ENCODE measurements around the gene GP9.

DNA sequence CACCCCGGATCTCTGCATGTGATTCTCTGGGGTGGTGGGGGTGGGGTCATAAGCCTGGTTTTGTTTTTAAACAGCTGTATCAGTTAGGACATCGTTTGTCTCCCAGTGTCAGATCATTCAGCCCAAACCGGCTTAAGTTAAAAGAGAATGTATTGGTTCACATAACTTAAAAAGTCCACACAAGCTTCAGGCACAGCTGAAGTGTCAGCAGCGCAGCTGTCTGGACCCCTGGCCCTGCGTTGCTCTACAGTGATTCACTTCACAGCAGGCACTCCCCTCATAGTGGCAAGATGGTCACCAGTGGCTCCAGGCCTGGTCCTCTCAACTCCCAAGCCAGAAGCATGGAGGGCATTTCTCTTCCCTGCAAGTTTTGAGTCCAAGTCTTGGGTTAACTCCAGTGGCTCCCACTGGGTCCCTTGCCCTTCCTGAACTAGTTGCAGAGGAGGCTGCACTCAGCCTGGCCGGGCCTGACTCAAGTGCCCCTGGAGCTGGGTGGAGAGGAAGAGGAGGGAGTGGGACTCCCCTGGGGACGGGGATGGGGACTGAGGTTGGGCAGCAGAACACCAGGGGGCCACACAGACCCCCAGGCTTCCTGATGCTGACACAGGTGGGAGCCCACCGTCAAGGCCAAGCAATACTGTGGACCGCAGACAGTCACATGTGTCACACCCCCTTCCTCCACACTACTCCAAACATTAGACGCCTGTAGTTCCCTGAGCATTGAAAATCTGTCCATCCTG, 28.9 kb upstream of the GP9 start:
- TF ChIP-seq, protein P1, sequence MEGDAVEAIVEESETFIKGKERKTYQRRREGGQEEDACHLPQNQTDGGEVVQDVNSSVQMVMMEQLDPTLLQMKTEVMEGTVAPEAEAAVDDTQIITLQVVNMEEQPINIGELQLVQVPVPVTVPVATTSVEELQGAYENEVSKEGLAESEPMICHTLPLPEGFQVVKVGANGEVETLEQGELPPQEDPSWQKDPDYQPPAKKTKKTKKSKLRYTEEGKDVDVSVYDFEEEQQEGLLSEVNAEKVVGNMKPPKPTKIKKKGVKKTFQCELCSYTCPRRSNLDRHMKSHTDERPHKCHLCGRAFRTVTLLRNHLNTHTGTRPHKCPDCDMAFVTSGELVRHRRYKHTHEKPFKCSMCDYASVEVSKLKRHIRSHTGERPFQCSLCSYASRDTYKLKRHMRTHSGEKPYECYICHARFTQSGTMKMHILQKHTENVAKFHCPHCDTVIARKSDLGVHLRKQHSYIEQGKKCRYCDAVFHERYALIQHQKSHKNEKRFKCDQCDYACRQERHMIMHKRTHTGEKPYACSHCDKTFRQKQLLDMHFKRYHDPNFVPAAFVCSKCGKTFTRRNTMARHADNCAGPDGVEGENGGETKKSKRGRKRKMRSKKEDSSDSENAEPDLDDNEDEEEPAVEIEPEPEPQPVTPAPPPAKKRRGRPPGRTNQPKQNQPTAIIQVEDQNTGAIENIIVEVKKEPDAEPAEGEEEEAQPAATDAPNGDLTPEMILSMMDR (conservative IDR thresholded peaks at IDR 0.05): no peak
- TF ChIP-seq EZH2 (IDR thresholded peaks at IDR 0.05; ENCODE audit: low read depth): no peak
